ENCODE measurements around the gene PLEKHA6.

Gene PLEKHA6

GRCh38 chr1:204181116-204181515, 178.6 kb downstream of the PLEKHA6 start:
- no peak for DNase-seq (ENCODE audit: low spot score)

GRCh38 chr1:204180133-204180532, 179.6 kb downstream of the PLEKHA6 start:
- DNase-seq (ENCODE audit: low spot score) = no peak

GRCh38 chr1:204178487-204179281, 181.0 kb downstream of the PLEKHA6 start:
- no peak for DNase-seq (ENCODE audit: low spot score)

GRCh38 chr1:204177133-204177532, 182.6 kb downstream of the PLEKHA6 start:
- DNase-seq (ENCODE audit: low spot score) = no peak

GRCh38 chr1:204176049-204176448, 183.7 kb downstream of the PLEKHA6 start:
- DNase-seq (ENCODE audit: low spot score) = no peak

- DNase-seq (ENCODE audit: low spot score) = no peak
Observed at GRCh38 chr1:204174958-204175357, 184.8 kb downstream of the PLEKHA6 start.

GRCh38 chr1:204172404-204173029, 187.2 kb downstream of the PLEKHA6 start:
- no peak for DNase-seq (ENCODE audit: low spot score)

GRCh38 chr1:204171751-204172178, 188.0 kb downstream of the PLEKHA6 start:
- DNase-seq (ENCODE audit: low spot score) = no peak

GRCh38 chr1:204170494-204171155, 189.1 kb downstream of the PLEKHA6 start:
- no peak for DNase-seq (ENCODE audit: low spot score)

GRCh38 chr1:204169858-204170257, 189.9 kb downstream of the PLEKHA6 start:
- DNase-seq (ENCODE audit: low spot score) = no peak

All from ecto neural progenitor cell (in vitro differentiated cells).